GM18951 (cell line): ENCODE results near the gene SYPL2.
"Not testable (repeated sequence)": the region's sequence is repeated elsewhere in the genome, so short reads cannot be mapped to it uniquely, and the experiment has no call there.

Source experiments
- POLR2A ChIP-seq: IDR thresholded peaks from 4 replicates; pipeline ENCODE4 v1.6.1; 2011; ENCODE audit warnings: mild to moderate bottlenecking; ENCODE audit not compliant: insufficient read length, insufficient read depth; ENCODE audit errors: extremely low read depth
- in situ Hi-C: fragments of 300-500 bp; cut with MboI; formaldehyde crosslinking; loops from one replicate; pipeline ENCODE4 v1.12.0; 2022; ENCODE audit warnings: low sequenced_read_pairs, mixed read lengths, inconsistent platforms; ENCODE audit not compliant: unreplicated experiment

Gene SYPL2

GRCh38 chr1:109466452-109467300 lies at the start of gene SYPL2:
TSS of gene SYPL2 (plus strand) at chr1:109466546. CDS start at chr1:109466844, 298 bp downstream.
- in situ Hi-C loops, result no loop called here
- TF ChIP-seq POLR2A, result no peak

GRCh38 chr1:109423498-109423897 lies 42.8 kb upstream of the SYPL2 start:
- TF ChIP-seq POLR2A, result no peak
- in situ Hi-C loops, result no loop called here

GRCh38 chr1:109425391-109426280 lies 40.7 kb upstream of the SYPL2 start:
- in situ Hi-C loops, result no loop called here
- no peak for TF ChIP-seq POLR2A

- TF ChIP-seq POLR2A, result peak; percentile 96
These were observed 39.8 kb upstream of the SYPL2 start, which contains the start of gene PSMA5 for GRCh38 chr1:109426281-109427170. TSS of gene PSMA5 (minus strand) at chr1:109426448. CDS start at chr1:109426330, 118 bp downstream.

GRCh38 chr1:109427171-109427467 lies 39.2 kb upstream of the SYPL2 start:
- TF ChIP-seq POLR2A, result no peak
- in situ Hi-C loops, result no loop called here

More at GRCh38 chr1:109426281-109427170, 39.8 kb upstream of the SYPL2 start, which contains the start of gene PSMA5:
- in situ Hi-C loops, result no loop called here

- no peak for TF ChIP-seq POLR2A
- in situ Hi-C loops, result no loop called here
These were observed 34.0 kb upstream of the SYPL2 start for GRCh38 chr1:109432336-109432735.

GRCh38 chr1:109433322-109433721 lies 33.0 kb upstream of the SYPL2 start:
- in situ Hi-C loops, result no loop called here
- no peak for TF ChIP-seq POLR2A

GRCh38 chr1:109434484-109434883 lies 31.9 kb upstream of the SYPL2 start:
- TF ChIP-seq POLR2A, result no peak
- in situ Hi-C loops, result no loop called here

GRCh38 chr1:109438798-109439297 lies 27.5 kb upstream of the SYPL2 start:
- no peak for TF ChIP-seq POLR2A
- in situ Hi-C loops, result no loop called here

- TF ChIP-seq POLR2A, result no peak
- in situ Hi-C loops, result no loop called here
These were observed 25.3 kb upstream of the SYPL2 start for GRCh38 chr1:109441069-109441468.

- in situ Hi-C loops, result no loop called here
- TF ChIP-seq POLR2A, result no peak
These were observed 22.9 kb upstream of the SYPL2 start for GRCh38 chr1:109443476-109443875.

- TF ChIP-seq POLR2A, result no peak
- in situ Hi-C loops, result no loop called here
These were observed 22.0 kb upstream of the SYPL2 start for GRCh38 chr1:109444346-109444745.

GRCh38 chr1:109445949-109446695 lies 20.2 kb upstream of the SYPL2 start:
- in situ Hi-C loops, result not testable (repeated sequence)
